MCF 10A (cell line): ENCODE measurements around the gene FLT1. TPM values are rescaled to one million over a fixed set of nuclear protein-coding genes. Genes with fewer than 3 reads are reported as not detected.

ENCODE experiments used
- BruUV-seq: library from RNA; stranded (reverse); fragments of 400-500 nt; replicated peaks from 2 replicates; lab custom pipeline; 2021; lab: Mats Ljungman, UMichigan
- CTCF ChIA-PET: fragments of 300-600 bp; sonication (Branson Sonifier 250); formaldehyde crosslinking; extraction: SDS; loops from one replicate; lab custom pipeline; 2021; ENCODE audit warnings: antibody characterized with exemption, inconsistent platforms; lab: Yijun Ruan, JAX
- POLR2A ChIA-PET: fragments of 300-600, 350-650 bp; sonication (Branson Sonifier 250); formaldehyde crosslinking; extraction: SDS; loops from one replicate; lab custom pipeline; 2020; ENCODE audit warnings: antibody characterized with exemption, inconsistent platforms; lab: Yijun Ruan, JAX
- DNase-seq: peaks from one replicate; pipeline ENCODE4 v3.0.0-alpha.2; 2018; ENCODE audit not compliant: unreplicated experiment
- H3K27ac Mint-ChIP-seq: one replicate; pipeline ENCODE4 v1.8.0; 2022; ENCODE audit warnings: mild to moderate bottlenecking, low read depth, mixed read lengths; ENCODE audit not compliant: unreplicated experiment
- H3K27me3 Mint-ChIP-seq: one replicate; pipeline ENCODE4 v1.8.0; 2022; ENCODE audit warnings: mixed read lengths; ENCODE audit not compliant: insufficient read depth, unreplicated experiment
- H3K36me3 Mint-ChIP-seq: one replicate; pipeline ENCODE4 v1.8.0; 2022; ENCODE audit warnings: mild to moderate bottlenecking, moderate library complexity, mixed read lengths; ENCODE audit not compliant: insufficient read depth, unreplicated experiment
- H3K4me1 Mint-ChIP-seq: one replicate; pipeline ENCODE4 v1.8.0; 2022; ENCODE audit warnings: mixed read lengths; ENCODE audit not compliant: insufficient read depth, unreplicated experiment
- H3K4me3 Mint-ChIP-seq: one replicate; pipeline ENCODE4 v1.8.0; 2022; ENCODE audit warnings: mild to moderate bottlenecking, moderate library complexity, mixed read lengths; ENCODE audit not compliant: unreplicated experiment
- H3K9me3 Mint-ChIP-seq: one replicate; pipeline ENCODE4 v1.8.0; 2022; ENCODE audit warnings: mixed read lengths; ENCODE audit not compliant: unreplicated experiment
- intact Hi-C: fragments of 100-400 bp; cut with micrococcal nuclease; formaldehyde crosslinking; loops from 2 replicates; pipeline ENCODE4 v1.14.1; 2022
- total RNA-seq: library from RNA; stranded (reverse); gene quantifications from 2 replicates; pipeline ENCODE4 v1.2.3, GENCODE V29; 2022
- TF ChIP-seq, protein P1 (sequence below): fragments of 200-600 bp; IDR thresholded peaks from one replicate; pipeline ENCODE4 v1.8.0; 2022; ENCODE audit warnings: antibody characterized with exemption, mild to moderate bottlenecking; ENCODE audit not compliant: unreplicated experiment

Gene FLT1
- total RNA-seq, 1 experiment from 2014 or later: not detected

DNA sequence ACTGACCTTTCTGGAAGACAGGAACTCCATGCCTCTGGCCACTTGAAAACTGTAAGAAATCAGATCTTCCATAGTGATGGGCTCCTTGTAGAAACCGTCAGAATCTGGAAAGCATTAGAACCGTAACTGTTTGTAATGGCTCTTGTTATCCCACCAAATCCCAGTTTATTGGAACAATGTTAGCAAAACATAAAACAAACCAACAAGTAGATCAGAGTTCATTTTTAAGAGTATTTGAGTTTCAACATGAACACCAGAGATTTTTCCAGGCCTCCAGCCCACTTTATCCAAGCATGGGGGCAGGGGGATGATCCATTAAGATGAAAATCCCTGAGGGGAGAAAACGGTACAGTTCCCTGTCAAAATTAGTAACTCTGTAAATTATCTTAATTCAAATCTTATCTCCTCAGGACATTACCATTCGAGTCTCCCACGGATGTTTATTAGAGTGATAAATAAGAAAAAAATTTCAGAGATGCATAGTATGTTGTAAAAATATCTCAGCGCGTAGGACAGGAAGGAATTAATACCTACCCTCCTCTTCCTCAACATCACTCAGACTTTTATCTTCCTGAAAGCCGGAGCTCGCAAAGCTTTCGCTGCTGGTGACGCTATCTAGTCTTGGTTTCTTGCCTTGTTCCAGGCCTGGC lies 172.5 kb downstream of the FLT1 start:
- H3K27me3 Mint-ChIP-seq: no peaks in the 10 kb centered on the region
- TF ChIP-seq, protein P1, sequence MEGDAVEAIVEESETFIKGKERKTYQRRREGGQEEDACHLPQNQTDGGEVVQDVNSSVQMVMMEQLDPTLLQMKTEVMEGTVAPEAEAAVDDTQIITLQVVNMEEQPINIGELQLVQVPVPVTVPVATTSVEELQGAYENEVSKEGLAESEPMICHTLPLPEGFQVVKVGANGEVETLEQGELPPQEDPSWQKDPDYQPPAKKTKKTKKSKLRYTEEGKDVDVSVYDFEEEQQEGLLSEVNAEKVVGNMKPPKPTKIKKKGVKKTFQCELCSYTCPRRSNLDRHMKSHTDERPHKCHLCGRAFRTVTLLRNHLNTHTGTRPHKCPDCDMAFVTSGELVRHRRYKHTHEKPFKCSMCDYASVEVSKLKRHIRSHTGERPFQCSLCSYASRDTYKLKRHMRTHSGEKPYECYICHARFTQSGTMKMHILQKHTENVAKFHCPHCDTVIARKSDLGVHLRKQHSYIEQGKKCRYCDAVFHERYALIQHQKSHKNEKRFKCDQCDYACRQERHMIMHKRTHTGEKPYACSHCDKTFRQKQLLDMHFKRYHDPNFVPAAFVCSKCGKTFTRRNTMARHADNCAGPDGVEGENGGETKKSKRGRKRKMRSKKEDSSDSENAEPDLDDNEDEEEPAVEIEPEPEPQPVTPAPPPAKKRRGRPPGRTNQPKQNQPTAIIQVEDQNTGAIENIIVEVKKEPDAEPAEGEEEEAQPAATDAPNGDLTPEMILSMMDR: no peak
- intact Hi-C loops: no loop called here
- CTCF ChIA-PET: interaction anchor here (0.7 to 4.7 kb wide), 8 partner anchors 16 to 1241 kb away, joined by 3 to 85 read pairs (median 3); no protein-coding TSS in a partner anchor
- no TSS peak for BruUV-seq
- no peak overlapping the region for H3K27ac Mint-ChIP-seq
- H3K9me3 Mint-ChIP-seq: no peaks in the 10 kb centered on the region
- H3K4me1 Mint-ChIP-seq: no peaks in the 10 kb centered on the region
- no peak overlapping the region for H3K4me3 Mint-ChIP-seq
- DNase-seq: no peak
- POLR2A ChIA-PET: no interaction called here
- H3K36me3 Mint-ChIP-seq: no peaks in the 10 kb centered on the region

DNA sequence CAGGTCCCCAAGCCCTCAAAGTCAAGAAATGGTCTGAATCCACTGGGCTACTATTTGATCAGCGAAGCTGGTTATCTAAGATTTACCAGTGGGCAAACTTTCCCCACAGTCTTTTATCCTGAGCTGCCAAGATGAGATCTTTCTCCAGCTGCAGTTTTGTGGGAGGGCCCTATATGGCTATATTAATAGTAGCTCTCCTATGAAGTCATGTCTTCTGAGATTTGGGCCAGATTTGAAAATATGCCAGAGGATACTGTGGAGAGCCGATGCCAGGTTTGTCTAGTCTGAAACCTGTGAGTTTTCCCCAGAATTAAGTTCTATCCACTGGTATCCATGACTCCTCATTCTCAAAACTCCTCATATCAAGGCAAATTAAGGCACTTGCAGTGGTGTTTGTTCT lies 173.2 kb downstream of the FLT1 start:
- Mint-ChIP-seq H3K36me3 (no peaks in the 10 kb centered on the region), H3K27me3 (no peaks in the 10 kb centered on the region), H3K4me3 (no peak overlapping the region), H3K4me1 (no peaks in the 10 kb centered on the region), H3K9me3 (no peaks in the 10 kb centered on the region), H3K27ac (no peak overlapping the region)
- intact Hi-C loops: no loop called here
- BruUV-seq: no TSS peak
- POLR2A ChIA-PET: no interaction called here
- no peak for DNase-seq
- CTCF ChIA-PET: interaction anchor here (0.8 to 4.7 kb wide), 2 partner anchors 313 to 317 kb away, joined by 4 to 85 read pairs; no protein-coding TSS in a partner anchor
- TF ChIP-seq, protein P1: no peak

DNA sequence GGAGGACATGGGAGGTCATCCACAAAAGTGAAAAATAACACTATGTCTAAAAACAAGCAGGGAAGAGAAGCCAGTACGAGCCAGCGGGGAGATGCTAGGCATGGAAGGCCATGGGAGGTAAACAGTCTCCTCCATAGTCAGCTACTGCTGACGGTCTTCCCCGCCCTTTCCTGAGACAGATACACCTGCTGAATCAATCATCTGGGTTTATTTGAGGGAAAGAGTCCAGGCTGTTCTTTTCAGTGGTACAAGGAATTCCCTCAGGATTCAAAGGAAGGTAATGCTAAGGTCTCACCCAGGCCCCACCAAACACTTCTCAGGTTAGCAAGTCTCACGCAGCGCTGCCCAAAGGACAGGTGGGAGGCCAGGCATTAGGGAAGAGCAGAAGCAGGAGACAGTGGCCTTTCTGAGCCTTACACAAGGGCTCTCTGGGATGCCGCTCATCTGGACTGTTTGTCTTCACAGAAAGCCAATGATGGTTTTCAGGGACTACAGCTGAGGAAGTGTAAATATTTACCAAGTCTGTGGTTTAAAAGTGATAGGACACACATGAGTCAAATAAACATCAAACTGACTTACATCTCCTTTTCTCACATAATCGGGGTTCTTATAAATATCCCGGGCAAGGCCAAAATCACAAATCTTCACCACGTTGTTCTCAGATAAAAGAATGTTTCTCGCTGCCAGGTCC lies 173.9 kb downstream of the FLT1 start:
- TF ChIP-seq, protein P1: no peak
- no peak overlapping the region for H3K4me3 Mint-ChIP-seq
- intact Hi-C loops: no loop called here
- no peaks in the 10 kb centered on the region for H3K9me3 Mint-ChIP-seq
- H3K27ac Mint-ChIP-seq: no peak overlapping the region
- no peaks in the 10 kb centered on the region for H3K36me3 Mint-ChIP-seq
- POLR2A ChIA-PET: interaction anchor here (1.3 kb wide), 1 partner anchor 338 kb away, joined by 5 read pairs; the partner anchor contains the start of gene POMP
- no peaks in the 10 kb centered on the region for H3K4me1 Mint-ChIP-seq
- DNase-seq: no peak
- CTCF ChIA-PET: interaction anchor here (0.8 to 4.7 kb wide), 4 partner anchors 313 to 319 kb away, joined by 3 to 85 read pairs (median 4); no protein-coding TSS in a partner anchor
- no TSS peak for BruUV-seq
- H3K27me3 Mint-ChIP-seq: no peaks in the 10 kb centered on the region

DNA sequence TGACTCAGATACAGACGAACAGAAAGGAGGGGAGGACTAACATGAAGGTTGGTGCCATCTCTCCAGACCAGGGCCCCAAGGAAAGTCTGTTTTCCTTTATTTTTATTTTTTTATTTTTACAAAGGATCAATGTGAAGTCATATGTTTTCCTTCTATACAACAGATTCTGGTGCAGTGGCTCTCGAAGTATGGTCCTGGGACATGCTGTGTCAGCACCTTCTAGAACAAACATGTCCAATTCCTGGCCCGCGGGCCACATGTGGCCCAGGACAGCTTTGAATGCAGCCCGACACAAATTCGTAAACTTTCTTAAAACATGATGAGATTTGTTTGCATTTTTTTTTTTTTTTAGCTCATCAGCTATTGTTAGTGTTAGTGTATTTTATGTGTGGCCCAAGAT lies 174.7 kb downstream of the FLT1 start:
- no TSS peak for BruUV-seq
- no peak overlapping the region for H3K27ac Mint-ChIP-seq

More for the DNA sequence above, 174.7 kb downstream of the FLT1 start:
- DNase-seq: no peak
- Mint-ChIP-seq H3K27me3 (no peaks in the 10 kb centered on the region), H3K36me3 (no peaks in the 10 kb centered on the region), H3K4me1 (no peaks in the 10 kb centered on the region), H3K9me3 (no peaks in the 10 kb centered on the region), H3K4me3 (no peak overlapping the region)
- ChIA-PET CTCF (interaction anchor here (0.9 to 1.0 kb wide), 2 partner anchors 316 to 320 kb away, joined by 3 to 4 read pairs; no protein-coding TSS in a partner anchor), POLR2A (interaction anchor here (0.6 to 1.3 kb wide), 2 partner anchors 211 to 339 kb away, joined by 3 to 5 read pairs; partner anchors contain the start of gene POMP)
- intact Hi-C loops: no loop called here
- TF ChIP-seq, protein P1: no peak
